Measurements from ENCODE around the gene RBM15. TPM values are rescaled to one million over a fixed set of nuclear protein-coding genes. Genes with fewer than 3 reads are reported as not detected.

The RBM15 gene
- total RNA-seq, 2 donors from 2014 or later: 16.5 to 17.0 TPM

GRCh38 chr1:110308247-110308646 lies 30.9 kb upstream of the RBM15 start:
- Histone ChIP-seq H3K4me3 (no peak overlapping the region), H3K27me3 (no peaks in the 10 kb centered on the region), H3K9me3 (no peaks in the 10 kb centered on the region), H3K36me3 (no peaks in the 10 kb centered on the region), H3K27ac (no peak overlapping the region), H3K4me1 (peaks cover 0 to 23% of the 10 kb centered on the region in 2 donors)
- TF ChIP-seq CTCF (IDR thresholded peaks at IDR 0.05): no peak
- no peak for DNase-seq (ENCODE audit: low spot score)

- H3K27me3 ChIP-seq: no peaks in the 10 kb centered on the region
- no peak overlapping the region for H3K4me3 ChIP-seq
- peaks cover 0 to 23% of the 10 kb centered on the region in 2 donors for H3K4me1 ChIP-seq
- no peak overlapping the region for H3K27ac ChIP-seq
- no peak for TF ChIP-seq CTCF (IDR thresholded peaks at IDR 0.05)
- H3K9me3 ChIP-seq: no peaks in the 10 kb centered on the region
- DNase-seq (ENCODE audit: low spot score): no peak
- no peaks in the 10 kb centered on the region for H3K36me3 ChIP-seq
Observed at GRCh38 chr1:110309139-110309538, 30.0 kb upstream of the RBM15 start.

- H3K27ac ChIP-seq: peak overlapping the region in 1 of 2 donors; percentile 49
- no peaks in the 10 kb centered on the region for H3K27me3 ChIP-seq
Observed at GRCh38 chr1:110309767-110310166, 29.4 kb upstream of the RBM15 start.

GRCh38 chr1:110310300-110310699 lies 28.9 kb upstream of the RBM15 start:
- no peak for TF ChIP-seq CTCF (IDR thresholded peaks at IDR 0.05)
- Histone ChIP-seq H3K4me3 (no peak overlapping the region), H3K27ac (peak overlapping the region in 1 of 2 donors; percentile 49), H3K36me3 (no peaks in the 10 kb centered on the region), H3K4me1 (peaks cover 0 to 23% of the 10 kb centered on the region in 2 donors), H3K27me3 (no peaks in the 10 kb centered on the region), H3K9me3 (no peaks in the 10 kb centered on the region)
- DNase-seq (ENCODE audit: low spot score): no peak

More at GRCh38 chr1:110309767-110310166, 29.4 kb upstream of the RBM15 start:
- Histone ChIP-seq H3K9me3 (no peaks in the 10 kb centered on the region), H3K4me3 (no peak overlapping the region), H3K36me3 (no peaks in the 10 kb centered on the region), H3K4me1 (peaks cover 0 to 23% of the 10 kb centered on the region in 2 donors)
- no peak for TF ChIP-seq CTCF (IDR thresholded peaks at IDR 0.05)
- no peak for DNase-seq (ENCODE audit: low spot score)

- peak; percentile 77 for DNase-seq (ENCODE audit: low spot score)
- H3K27me3 ChIP-seq: no peaks in the 10 kb centered on the region
- peak; percentile 90 to 96 for TF ChIP-seq CTCF (IDR thresholded peaks at IDR 0.05)
Observed at GRCh38 chr1:110312188-110313121, 26.7 kb upstream of the RBM15 start.

More at GRCh38 chr1:110312188-110313121, 26.7 kb upstream of the RBM15 start:
- Histone ChIP-seq H3K9me3 (no peaks in the 10 kb centered on the region), H3K4me1 (peaks cover 0 to 23% of the 10 kb centered on the region in 2 donors), H3K36me3 (no peaks in the 10 kb centered on the region), H3K4me3 (no peak overlapping the region), H3K27ac (no peak overlapping the region)

Data from right atrium auricular region (tissue), 2 donors.